ENCODE measurements around the gene PRPF38A. TPM values are rescaled to one million over a fixed set of nuclear protein-coding genes. Genes with fewer than 3 reads are reported as not detected.

PRPF38A gene
- polyA plus RNA-seq, 2 of the 4 experiments (the other 2 are of a cell fraction) = 12.9 to 30.4 TPM

DNA sequence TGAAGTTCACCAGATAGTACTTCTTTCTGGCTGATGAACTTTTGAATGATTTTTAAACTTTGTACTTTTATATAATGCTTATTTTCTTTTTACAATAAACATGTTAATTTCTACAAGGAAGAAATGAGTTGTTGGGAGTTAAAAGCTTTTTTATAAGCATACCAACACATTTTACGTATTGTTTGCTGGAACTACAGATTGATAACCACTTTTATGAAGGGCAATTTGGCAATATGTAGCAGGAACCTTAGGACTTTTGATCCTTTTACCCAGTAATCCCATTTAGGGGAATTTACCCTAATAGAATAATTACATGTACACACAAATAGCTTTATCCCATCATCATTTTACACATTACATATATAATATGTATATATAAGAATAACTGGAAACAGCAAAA lies 16.3 kb downstream of the PRPF38A start:
- DNase-seq (ENCODE audit: low read depth in 1 of 2, low spot score in 1 of 2) (no peak), FAIRE-seq (no peak), ATAC-seq (no peak)
- 92% methylated on average over 1 of the region's 1 CpG for WGBS (ENCODE audit: missing lambda C conversion rate)
- ChIA-PET CTCF (no interaction called here), POLR2A (no interaction called here)
- no peak for TF ChIP-seq EHF (CRISPR knock-in tag; IDR thresholded peaks at IDR 0.05)
- TF ChIP-seq FOSB (CRISPR knock-in tag; IDR thresholded peaks at IDR 0.05) = no peak
- no peak for TF ChIP-seq POLR2A (IDR thresholded peaks at IDR 0.05; ENCODE audit: low read length)
- TF ChIP-seq ZFP36 (IDR thresholded peaks at IDR 0.05; ENCODE audit: borderline replicate concordance, partially characterized antibody) = no peak
- no peak for TF ChIP-seq EHMT2 (IDR thresholded peaks at IDR 0.05; ENCODE audit: low read depth)
- no peak for TF ChIP-seq RARB (CRISPR knock-in tag; IDR thresholded peaks at IDR 0.05)
- no peak for TF ChIP-seq CTCF (IDR thresholded peaks at IDR 0.05)
- TF ChIP-seq ELK1 (IDR thresholded peaks at IDR 0.05; ENCODE audit: low read depth, low read length) = no peak
- no peak overlapping the region for H3K4me3 ChIP-seq
- no peaks in the 10 kb centered on the region for H3K4me1 ChIP-seq
- H3K27ac ChIP-seq = no peak overlapping the region
- H3K4me2 ChIP-seq = no peak overlapping the region
- no peaks in the 10 kb centered on the region for H3K9me3 ChIP-seq

DNA sequence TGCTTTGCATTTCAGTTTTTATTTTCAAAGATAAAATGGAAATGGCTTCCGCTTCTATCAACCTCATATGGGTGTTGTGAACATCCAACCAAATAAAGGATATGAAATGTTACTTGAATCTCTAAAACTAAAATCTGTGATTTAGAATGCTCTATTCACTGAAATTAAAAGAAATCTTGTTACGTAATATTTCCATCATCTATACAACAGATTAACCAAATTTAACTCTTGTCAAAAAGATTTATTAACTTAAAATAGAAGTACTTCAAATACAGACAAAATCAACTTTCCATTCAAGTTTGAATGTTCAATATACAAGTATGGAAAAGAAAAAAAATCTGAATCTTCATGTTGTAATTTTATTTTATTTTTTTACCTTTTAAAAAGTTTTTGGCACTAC lies 18.7 kb downstream of the PRPF38A start:
- no peak for FAIRE-seq

DNA sequence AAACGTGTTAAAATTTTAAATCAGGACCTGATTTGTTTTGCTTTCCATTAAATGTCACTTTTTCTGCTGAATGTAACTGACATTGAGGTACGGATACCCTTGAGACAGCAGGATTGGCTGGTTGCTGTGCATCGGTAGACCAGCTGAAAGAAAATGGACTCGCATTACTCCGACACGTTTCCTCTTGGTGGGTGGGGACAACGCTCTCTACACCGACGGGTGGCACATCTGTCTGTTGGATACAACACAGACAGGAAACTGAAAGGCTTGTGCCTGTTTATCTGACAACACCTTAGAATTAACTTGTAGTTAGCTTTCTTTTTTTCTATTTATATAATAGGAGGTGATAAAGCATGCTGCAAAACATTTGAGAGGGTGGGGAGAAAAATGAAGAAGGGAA lies 19.4 kb downstream of the PRPF38A start:
- H3K4me1 ChIP-seq = no peaks in the 10 kb centered on the region
- no peak overlapping the region for H3K4me2 ChIP-seq
- WGBS (ENCODE audit: missing lambda C conversion rate) = 87% methylated on average over 9 of the region's 9 CpGs
- POLR2A ChIA-PET = no interaction called here
- no peak overlapping the region for H3K4me3 ChIP-seq
- ATAC-seq = no peak
- TF ChIP-seq RARB (CRISPR knock-in tag; IDR thresholded peaks at IDR 0.05) = no peak
- no peak for TF ChIP-seq GATA3 (IDR thresholded peaks at IDR 0.05; ENCODE audit: borderline replicate concordance)
- no peak for TF ChIP-seq RAD21 (conservative IDR thresholded peaks at IDR 0.05 in 1 of 2, IDR thresholded peaks at IDR 0.05 in 1 of 2)
- TF ChIP-seq CHD4 (IDR thresholded peaks at IDR 0.05; ENCODE audit: borderline replicate concordance) = no peak
- TF ChIP-seq EHMT2 (IDR thresholded peaks at IDR 0.05; ENCODE audit: low read depth) = no peak
- no peak for TF ChIP-seq KDM5A (IDR thresholded peaks at IDR 0.05)
- TF ChIP-seq MAZ (IDR thresholded peaks at IDR 0.05; ENCODE audit: borderline replicate concordance, low read depth, low read length) = no peak
- TF ChIP-seq, protein P1, sequence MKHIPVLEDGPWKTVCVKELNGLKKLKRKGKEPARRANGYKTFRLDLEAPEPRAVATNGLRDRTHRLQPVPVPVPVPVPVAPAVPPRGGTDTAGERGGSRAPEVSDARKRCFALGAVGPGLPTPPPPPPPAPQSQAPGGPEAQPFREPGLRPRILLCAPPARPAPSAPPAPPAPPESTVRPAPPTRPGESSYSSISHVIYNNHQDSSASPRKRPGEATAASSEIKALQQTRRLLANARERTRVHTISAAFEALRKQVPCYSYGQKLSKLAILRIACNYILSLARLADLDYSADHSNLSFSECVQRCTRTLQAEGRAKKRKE (CRISPR knock-in tag; IDR thresholded peaks at IDR 0.05; ENCODE audit: low read depth) = no peak
- no peak for TF ChIP-seq MAFK (IDR thresholded peaks at IDR 0.05; ENCODE audit: partially characterized antibody)
- TF ChIP-seq HEYL (CRISPR knock-in tag; IDR thresholded peaks at IDR 0.05) = no peak
- TF ChIP-seq FOXS1 (CRISPR knock-in tag; IDR thresholded peaks at IDR 0.05) = no peak
- no peak for TF ChIP-seq NPAS2 (CRISPR knock-in tag; IDR thresholded peaks at IDR 0.05; ENCODE audit: borderline replicate concordance)
- no peak for TF ChIP-seq MYC (IDR thresholded peaks at IDR 0.05; ENCODE audit: borderline replicate concordance, low read length)
- TF ChIP-seq, protein P2, sequence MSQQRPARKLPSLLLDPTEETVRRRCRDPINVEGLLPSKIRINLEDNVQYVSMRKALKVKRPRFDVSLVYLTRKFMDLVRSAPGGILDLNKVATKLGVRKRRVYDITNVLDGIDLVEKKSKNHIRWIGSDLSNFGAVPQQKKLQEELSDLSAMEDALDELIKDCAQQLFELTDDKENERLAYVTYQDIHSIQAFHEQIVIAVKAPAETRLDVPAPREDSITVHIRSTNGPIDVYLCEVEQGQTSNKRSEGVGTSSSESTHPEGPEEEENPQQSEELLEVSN (IDR thresholded peaks at IDR 0.05; ENCODE audit: borderline replicate concordance, low read depth) = no peak
- TF ChIP-seq ZFP36 (IDR thresholded peaks at IDR 0.05; ENCODE audit: borderline replicate concordance, partially characterized antibody) = no peak
- no peak for TF ChIP-seq EHF (CRISPR knock-in tag; IDR thresholded peaks at IDR 0.05)
- TF ChIP-seq KDM1A (IDR thresholded peaks at IDR 0.05; ENCODE audit: low read depth) = no peak
- no peak for TF ChIP-seq CBX8 (IDR thresholded peaks at IDR 0.05)
- TF ChIP-seq MAX (IDR thresholded peaks at IDR 0.05) = no peak
- H3K9me3 ChIP-seq = no peaks in the 10 kb centered on the region
- no peak for FAIRE-seq
- DNase-seq (ENCODE audit: low read depth in 1 of 2, low spot score in 1 of 2) = no peak
- CTCF ChIA-PET = interaction anchor here (0.7 kb wide), 1 partner anchor 688 kb away, joined by 4 read pairs; no protein-coding TSS in a partner anchor
- H3K27ac ChIP-seq = no peak overlapping the region

More for the DNA sequence above, 18.7 kb downstream of the PRPF38A start:
- ATAC-seq = no peak
- Histone ChIP-seq H3K9me3 (no peaks in the 10 kb centered on the region), H3K4me3 (no peak overlapping the region), H3K4me2 (no peak overlapping the region), H3K4me1 (no peaks in the 10 kb centered on the region), H3K27ac (no peak overlapping the region)
- DNase-seq (ENCODE audit: low read depth in 1 of 2, low spot score in 1 of 2) = no peak
- POLR2A ChIA-PET = no interaction called here
- CTCF ChIA-PET = no interaction called here
- 98% methylated on average over 2 of the region's 2 CpGs for WGBS (ENCODE audit: missing lambda C conversion rate)
- no peak for TF ChIP-seq TFCP2L1 (CRISPR knock-in tag; IDR thresholded peaks at IDR 0.05)
